GM21619 (cell line): Measurements from ENCODE around the gene SETD2.

Source experiments
- ATAC-seq: cut with Tn5 transposase; IDR thresholded peaks from one replicate; pipeline ENCODE4 v1.9.1; 2021; ENCODE audit not compliant: unreplicated experiment

The SETD2 gene

DNA sequence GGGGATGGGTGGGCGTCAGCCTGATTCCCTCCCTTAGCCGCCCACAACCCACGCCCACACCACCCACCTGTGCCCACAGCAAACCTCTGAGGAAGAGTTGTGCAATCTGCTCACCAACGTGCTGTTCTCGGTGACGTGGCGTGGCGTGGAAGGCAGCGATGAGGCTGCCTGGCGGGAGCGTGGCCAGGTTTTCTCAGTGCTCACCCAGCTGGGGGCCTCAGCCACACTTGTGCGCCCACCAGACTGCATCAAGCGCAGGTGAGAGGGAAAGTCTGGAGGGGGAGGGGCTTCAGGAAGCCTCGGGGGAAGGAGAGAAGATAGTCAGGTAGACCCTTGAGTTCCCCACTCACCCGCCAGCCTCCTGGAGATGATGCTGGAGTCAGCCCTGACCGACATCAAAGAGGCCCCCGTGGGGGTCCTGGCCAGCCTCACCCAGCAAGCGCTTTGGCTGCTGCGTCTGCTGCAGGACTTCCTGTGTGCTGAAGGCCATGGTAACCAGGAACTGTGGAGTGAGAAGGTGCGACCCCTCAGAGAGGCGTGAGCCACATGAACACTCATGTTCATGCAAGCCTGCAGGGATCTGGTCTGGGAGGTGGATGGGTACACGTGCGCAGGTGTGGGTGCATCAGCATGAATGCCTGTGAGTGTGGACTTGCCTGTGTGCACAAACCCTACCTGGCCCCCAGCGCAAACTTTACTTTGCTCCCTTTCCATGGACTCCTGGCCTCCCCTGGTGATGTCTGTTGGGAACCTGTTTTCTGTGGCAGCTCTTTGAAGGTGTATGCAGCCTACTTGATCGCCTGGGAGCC lies 162.8 kb downstream of the SETD2 start:
- no peak for ATAC-seq

DNA sequence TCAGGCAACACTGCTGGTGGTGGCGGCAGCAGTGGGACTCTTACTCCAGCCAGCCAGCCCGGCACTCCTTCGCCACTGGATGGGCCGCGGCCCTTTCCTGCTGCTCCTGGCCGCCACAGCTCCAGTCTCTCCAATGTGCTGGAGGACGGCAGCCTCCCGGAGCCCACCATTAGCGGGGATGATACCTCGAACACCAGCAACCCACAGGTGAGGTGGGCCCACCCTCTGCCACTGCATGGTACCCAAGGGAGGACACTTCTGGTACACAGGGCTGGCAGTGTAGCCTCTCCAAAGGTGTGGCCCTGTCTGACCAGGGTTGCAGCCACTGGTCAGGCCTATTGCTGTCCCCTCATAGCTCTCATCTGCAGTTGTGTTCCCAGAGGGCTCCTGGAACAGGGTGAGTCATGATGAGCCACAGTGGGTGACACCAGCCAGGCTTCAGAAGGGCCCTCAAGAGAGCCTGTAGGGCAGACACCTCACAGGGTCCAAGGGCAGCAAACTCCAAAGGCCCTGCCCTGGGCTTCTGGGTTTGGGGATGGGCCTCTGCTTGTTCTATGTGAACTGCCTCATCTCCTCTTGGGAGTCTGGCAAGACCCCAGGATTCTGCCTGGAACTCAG lies 163.6 kb downstream of the SETD2 start:
- ATAC-seq = no peak

DNA sequence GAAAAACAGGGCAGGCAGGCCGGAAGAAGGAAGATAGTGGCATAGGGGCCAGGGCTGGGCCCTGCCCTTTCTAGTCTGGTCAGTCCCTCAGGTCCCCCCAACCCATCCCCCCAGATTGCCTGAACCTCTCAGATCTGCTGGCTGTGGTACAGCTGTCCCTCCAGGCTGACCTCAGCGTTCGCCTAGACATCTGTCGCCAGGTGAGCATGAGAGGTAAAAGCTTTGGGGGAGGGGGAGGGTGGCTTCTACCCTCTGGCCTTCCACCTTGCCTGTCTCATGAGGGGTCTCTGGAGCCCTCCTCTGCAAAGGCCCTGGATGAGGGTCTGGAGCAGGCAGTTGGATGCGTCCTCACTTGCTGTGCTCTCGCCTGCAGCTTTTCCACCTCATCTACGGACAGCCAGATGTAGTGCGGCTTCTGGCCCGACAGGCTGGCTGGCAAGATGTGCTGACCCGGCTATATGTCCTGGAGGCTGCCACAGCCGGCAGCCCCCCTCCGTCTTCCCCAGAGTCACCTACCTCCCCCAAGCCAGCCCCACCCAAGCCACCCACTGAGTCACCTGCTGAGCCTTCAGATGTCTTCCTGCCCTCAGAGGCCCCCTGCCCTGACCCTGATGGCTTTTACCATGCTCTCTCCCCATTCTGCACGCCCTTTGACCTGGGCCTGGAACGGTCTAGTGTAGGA lies 164.3 kb downstream of the SETD2 start:
- ATAC-seq = no peak

DNA sequence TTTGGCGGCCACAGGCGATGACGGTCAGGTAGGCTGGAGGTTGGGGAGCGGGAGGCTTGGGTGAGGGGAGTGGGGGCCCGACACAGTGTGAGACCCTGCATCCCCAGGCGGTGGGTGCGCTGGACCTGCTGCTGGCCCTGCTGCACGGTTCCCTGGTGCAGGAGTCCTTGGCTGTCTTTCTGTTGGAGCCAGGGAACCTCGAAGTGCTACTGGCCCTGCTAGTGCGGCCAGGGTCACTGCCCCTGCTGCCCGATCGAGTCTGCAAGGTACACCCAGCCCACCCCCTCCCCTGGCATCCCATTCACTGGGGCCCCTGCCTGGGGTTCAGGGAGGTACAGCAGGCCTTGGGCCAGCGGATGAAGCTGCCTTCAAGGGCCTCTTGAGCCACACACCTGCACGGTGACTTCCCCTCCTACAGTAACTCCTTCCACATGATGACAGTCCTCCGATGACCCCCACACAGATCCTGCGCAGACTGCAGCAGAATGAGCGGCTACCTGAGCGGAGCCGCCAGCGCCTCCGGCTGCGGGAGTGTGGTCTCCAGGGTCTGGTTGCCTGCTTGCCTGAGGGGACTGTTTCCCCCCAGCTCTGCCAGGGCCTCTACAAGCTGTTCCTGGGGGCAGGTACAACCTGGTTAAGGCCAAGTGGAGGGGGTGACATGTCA lies 164.9 kb downstream of the SETD2 start:
- no peak for ATAC-seq

DNA sequence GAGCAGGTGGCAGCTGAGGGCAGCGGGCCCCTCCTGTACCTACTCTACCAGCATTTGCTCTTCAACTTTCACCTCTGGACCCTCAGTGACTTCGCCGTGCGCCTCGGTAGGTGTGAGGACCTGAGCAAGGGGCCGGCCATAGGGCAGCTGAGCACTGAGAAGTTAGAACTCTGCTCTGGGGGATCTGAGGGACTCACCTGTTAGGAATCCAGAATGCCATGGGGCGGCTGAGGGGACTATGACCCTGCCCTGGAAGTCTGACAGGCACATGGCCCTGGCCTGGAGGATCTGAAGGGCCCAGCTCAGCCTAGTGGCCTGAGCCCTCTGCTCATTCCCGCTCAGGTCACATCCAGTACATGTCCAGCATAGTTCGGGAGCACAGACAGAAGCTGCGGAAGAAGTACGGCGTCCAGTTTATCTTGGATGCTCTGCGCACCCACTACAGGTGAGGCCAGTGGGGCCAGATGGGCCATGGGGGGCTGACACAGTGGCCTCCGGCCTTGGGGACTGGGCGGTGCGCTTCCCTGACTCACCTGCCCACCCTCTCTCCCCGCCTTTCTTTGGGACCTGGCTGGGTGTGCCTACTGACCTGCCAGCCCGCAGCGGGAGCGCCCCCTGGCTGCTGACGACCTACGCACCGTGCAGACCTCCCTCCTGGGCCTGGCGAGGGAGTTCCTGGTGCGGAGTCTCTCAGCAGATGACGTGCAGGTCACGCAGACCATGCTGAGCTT lies 165.6 kb downstream of the SETD2 start:
- ATAC-seq = no peak

DNA sequence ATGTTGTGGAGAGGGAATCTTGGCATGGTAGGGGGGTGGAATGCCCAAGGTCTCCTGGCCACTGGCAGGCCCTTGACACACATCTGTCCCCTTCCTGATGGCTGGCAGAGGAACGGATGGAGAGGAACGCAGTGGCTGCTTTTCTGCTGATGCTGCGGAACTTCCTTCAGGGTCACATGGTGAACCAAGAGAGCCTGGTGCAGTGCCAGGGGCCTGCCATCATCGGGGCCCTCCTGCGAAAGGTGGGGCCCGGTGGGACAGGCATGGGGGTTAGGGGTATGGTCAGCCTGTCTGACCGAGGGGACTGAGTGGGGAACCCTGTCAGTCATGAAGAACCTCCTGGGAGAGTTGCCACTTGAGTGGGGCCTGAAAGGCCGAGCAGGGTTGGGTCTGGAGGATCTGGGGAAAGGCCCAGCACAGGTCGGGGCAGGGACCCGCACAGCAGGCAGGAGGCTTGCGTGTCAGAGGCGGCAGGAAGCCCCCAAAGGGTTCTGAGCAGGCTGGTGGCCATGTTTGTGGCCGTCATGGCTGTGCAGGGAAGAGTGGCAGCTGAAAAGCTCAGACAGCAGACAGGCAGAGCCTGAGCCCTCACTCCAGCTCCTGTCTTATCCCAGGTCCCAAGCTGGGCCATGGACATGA lies 166.3 kb downstream of the SETD2 start:
- ATAC-seq = no peak

DNA sequence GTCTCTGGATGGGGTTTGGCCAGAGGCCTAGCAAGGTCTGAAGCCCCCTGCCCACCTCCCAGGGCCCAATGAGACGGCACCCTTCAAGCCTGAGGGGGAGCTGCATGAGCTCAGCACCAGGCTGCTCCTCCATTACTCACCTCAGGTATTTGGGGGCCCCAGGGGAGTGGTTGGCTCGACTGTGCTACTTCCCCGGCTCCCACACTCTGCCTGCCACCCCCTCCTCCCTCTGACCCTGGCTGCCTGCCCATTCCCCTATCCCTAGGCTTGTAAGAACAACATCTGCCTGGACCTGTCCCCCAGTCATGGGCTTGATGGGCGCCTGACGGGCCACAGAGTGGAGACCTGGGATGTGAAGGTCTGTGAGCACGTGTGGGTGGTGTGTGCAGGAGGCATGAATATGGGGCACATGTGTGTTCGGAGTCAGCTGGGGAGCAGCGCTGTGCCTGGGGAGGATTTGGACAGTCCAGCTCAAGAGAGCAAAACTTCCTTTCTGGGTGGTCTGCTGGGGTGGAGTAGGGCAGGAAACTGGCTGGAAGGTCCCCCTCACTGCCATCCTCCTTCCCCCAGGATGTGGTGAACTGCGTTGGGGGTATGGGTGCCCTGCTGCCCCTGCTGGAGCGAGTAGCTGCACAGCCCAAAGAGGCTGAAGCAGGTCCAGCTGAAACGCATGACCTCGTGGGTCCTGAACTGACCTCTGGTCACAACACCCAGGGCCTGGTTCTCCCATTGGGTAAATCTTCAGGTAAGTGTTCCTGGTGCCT lies 167.0 kb downstream of the SETD2 start:
- no peak for ATAC-seq

DNA sequence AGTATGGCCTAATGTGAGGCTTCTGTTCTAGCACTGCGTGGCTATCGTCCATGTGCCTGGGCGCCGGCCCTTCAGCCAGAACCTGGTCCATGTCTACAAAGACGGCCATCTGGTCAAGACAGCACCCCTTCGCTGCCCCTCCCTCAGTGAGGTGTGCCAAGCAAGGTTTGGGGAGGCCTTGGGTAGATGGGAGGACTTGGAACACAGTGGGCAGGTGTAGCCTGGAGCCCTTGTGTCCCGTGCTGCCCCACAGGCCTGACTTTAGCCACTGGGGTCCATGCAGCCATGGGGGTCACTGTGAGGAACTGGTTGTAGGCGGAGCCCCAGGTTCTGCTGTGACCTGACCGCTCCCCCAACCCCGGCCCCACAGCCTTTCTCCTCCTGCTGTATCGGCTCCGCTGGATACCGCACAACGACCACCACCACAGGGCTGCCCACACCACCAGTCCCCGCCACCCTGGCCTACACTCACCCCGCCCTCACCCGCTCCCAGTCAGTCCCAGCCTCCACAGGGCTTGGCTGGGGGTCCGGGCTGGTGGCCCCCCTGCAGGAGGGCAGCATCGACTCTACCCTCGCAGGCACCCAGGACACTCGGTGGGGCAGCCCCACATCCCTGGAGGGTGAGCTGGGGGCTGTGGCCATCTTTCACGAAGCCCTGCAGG lies 167.9 kb downstream of the SETD2 start:
- no peak for ATAC-seq

DNA sequence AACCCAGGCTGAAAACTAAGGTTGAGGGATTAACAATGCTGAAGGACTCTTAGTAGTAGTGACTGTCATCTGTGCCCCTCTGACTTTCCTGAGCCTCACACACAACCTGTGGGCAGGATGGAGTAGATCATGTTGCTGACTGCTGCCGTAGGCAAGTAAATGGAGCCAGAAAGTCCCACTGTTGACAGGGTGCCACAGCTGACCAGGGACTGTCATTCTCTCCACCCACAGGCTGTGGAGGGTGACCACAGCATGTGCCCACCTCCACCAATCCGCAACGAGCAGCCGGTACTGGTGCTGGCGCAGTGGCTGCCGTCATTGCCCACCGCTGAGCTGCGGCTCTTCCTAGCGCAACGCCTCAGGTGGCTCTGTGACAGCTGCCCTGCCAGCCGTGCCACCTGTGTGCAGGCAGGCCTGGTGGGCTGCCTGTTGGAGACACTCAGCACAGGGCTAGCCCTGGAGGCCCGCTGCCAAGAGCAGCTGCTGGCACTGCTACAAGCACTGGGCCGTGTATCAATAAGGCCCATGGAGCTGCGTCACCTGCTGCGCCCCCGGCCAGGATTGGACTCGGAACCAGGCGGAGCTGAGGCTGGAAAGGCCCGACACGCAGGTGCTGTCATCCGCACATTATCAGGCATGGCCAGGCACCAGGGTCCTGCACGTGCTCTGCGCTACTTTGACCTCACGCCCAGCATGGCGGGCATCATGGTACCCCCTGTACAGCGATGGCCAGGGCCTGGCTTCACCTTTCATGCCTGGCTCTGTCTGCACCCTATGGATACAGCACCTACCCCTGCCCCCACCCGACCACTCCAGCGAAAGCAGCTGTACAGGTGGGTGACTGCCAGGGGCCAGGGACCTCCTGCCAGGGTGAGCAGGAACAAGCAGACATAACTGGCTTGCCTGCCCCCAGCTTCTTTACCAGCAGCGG lies 168.8 kb downstream of the SETD2 start:
- no peak for ATAC-seq

DNA sequence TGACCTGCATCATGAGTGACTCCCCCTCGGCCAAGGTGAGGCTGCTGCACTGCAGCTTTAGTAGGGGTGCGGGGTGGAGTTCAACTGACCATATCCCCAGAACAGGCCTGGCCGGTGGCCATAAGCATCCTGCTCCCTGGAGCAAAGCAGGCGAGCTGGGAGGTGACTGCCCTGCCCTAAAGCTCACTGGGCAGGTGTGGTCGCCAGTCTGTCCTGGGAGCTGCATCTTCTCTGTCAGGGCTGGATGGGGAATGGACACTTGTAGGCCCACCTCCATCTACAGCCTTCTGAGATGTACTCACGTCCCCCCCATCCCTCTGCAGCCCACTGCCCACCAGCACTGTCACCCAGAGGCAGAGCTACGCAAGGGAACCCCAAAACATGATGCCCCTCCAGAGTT lies 169.9 kb downstream of the SETD2 start:
- no peak for ATAC-seq

DNA sequence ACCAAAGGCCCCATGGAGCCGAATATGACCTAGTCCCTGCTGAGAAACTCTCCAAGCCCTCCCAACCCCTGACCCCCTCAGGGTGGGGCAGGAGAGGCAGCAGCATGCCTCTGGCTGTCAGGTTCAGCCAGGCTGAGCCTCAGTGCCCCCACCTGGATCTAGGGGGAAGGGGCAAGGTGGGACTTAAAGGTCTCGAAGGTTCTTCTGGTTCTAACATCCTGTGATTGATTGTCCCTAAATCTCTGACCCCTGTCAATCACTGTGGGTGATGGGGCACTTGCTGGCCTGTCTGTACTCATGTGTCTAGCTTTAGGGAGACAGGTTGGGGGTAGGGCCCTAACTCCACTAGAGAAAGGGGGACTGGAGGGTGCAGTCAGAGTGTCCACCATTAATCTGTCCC lies 170.6 kb downstream of the SETD2 start:
- no peak for ATAC-seq

DNA sequence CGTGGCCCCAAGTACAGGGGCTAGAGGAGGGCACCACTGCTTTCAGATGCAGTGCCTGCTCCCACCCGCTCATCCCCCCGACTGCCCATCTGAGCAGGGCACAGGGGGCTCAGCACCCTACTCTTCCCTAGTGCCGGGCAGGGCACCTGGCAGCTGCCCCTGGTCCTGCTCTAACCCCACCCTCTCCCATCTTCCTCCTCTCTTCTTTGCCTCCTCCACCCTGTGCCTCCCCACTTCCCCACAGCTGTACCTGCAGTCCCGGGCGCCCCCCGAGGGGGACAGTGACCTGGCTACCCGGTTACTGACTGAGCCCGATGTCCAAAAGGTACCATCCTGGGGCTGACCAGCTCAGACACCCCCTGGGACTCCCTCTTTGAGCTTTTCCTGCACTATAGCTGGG lies 171.7 kb downstream of the SETD2 start:
- no peak for ATAC-seq

DNA sequence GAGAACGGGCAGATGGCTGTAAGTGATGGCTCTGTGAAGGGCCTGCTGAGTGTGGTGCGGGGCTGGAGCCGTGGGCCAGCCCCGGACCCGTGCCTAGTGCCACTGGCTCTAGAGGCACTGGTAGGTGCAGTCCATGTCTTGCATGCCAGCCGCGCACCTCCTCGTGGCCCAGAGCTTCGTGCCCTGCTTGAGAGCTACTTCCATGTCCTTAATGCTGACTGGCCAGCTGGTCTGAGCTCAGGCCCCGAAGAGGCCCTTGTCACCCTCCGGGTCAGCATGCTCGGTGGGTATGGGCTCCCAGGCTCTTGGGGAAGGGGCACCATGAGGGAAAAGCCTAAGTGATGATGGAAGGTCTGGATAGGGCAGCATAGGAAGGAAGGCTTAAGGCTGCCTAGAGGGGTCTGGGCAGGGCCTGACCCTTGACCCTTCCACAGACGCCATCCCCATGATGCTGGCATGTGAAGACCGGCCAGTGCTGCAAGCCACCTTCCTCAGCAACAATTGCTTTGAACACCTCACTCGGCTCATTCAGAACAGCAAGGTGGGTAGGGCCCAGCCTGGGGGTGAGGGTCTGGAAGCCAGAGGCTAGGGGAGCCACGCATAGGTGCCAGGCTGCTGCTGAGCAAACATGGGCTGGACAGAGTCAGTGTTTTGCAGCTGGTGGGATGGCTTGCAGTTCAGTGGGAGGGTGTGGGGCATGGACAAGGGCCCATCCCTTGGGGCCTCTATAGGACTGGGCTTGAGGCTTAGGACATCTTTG lies 172.3 kb downstream of the SETD2 start:
- ATAC-seq = no peak

DNA sequence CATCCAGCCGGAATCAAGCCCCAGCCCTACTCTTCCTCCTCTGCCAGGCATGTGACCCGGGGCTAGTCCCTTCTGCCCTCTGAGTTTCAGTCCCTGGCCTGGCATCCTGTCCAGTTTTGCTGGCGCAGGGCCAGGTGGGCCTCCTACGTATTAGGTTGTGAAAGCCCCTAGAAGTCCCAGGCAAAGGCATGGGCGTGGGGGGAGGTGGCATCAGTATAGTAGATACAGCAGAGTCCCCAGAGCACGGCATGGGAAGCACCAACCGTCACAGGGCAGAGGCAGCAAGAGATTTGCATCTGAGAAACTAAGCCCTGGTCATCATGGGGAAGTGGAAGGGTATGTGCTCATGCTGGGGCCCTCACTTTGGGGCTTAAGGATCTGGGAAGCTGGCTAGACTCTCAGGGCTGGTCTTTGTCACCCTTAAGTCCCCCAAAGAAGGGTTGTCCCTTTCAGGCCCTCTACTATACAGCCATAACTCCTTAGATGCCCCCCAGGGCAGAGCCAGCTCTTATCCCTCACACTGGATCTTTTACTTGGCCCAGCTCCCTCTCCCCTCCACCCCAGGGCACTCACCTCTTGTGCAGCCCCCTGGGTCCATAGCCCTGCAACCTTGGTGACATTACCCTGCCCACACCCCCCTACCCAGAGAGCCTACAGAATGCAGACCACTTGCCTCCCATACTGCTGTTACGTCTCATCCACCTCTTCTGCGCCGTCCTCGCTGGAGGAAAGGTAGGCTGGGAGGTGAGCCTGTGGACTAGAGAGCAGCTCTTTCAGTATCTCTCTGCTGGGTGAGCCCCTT lies 173.1 kb downstream of the SETD2 start:
- no peak for ATAC-seq

DNA sequence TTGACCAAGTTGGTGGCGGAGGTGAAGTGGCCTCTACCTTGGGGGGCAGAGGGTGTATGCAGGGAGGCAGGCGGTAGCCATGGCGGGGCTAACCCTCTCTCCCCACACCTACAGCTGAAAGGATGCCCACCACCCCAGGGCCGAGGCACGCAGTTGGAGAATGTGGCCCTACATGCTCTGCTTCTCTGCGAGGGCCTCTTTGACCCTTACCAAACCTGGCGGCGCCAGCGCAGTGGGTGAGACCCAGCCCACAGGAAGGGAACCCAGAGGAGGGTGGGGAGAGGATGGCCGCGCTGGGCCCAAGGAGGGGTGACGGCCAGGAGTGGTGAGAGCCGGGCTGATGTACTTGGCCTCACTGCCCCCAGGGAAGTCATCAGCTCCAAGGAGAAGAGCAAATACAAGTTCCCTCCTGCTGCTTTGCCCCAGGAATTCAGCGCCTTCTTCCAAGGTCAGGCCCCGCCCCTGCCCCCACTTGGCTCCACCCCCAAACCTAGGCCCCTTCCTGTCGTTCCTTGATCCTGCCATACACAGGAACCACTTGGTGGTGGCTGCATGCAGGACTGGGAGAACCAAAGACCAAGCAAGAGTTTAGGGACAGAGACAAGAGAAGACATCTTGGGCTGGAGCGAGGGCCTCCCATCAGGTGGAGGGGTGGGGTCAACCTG lies 174.6 kb downstream of the SETD2 start:
- ATAC-seq = no peak

DNA sequence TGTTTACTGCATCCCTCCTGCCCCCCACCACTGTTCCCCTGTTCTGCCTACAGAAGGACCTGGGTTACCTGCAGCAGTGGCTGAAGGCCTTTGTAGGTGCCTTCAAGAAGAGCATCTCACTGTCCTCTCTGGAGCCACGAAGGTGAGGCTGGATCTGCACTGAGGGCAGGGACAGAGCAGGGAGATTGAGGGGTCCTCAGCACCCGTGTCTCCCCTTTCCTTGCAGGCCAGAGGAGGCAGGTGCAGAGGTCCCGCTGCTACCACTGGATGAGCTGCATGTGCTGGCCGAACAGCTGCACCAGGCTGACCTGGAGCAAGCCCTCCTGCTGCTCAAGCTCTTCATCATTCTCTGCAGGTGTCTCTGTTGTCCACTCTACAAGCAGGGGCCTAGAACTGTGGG lies 175.3 kb downstream of the SETD2 start:
- no peak for ATAC-seq
